SIG-M5 (cell line): Measurements from ENCODE around the gene DUSP8.
"Not testable (repeated sequence)": the region's sequence is repeated elsewhere in the genome, so short reads cannot be mapped to it uniquely, and the experiment has no call there.

ENCODE experiments used
- DNase-seq: peaks from one replicate; lab custom pipeline; 2025; lab: John Stamatoyannopoulos, UW

DUSP8 gene

GRCh38 chr11:1589191-1589963, 17.3 kb upstream of the DUSP8 start:
- DNase-seq: not testable (repeated sequence)

GRCh38 chr11:1586699-1587098, 14.6 kb upstream of the DUSP8 start:
- no peak for DNase-seq

GRCh38 chr11:1584661-1585370, 12.7 kb upstream of the DUSP8 start, which contains the start of gene KRTAP5-1:
Gene KRTAP5-1 (minus strand): TSS chr11:1585283. CDS start chr11:1585249, 34 bp downstream.
- not testable (repeated sequence) for DNase-seq

- not testable (repeated sequence) for DNase-seq
Measured at GRCh38 chr11:1582909-1583308, 10.8 kb upstream of the DUSP8 start.

- no peak for DNase-seq
Measured at GRCh38 chr11:1581976-1582375, 9.9 kb upstream of the DUSP8 start.

- DNase-seq: no peak
Measured at GRCh38 chr11:1576825-1577224, 4.8 kb upstream of the DUSP8 start.

- DNase-seq: not testable (repeated sequence)
Measured at GRCh38 chr11:1575756-1576155, 3.7 kb upstream of the DUSP8 start.

GRCh38 chr11:1574933-1575242, 2.8 kb upstream of the DUSP8 start:
- DNase-seq: no peak

GRCh38 chr11:1574238-1574932, 2.3 kb upstream of the DUSP8 start:
- peak; percentile 10 for DNase-seq

- no peak for DNase-seq
Measured at GRCh38 chr11:1573903-1574237, 1.8 kb upstream of the DUSP8 start.

GRCh38 chr11:1573077-1573902, 1.2 kb upstream of the DUSP8 start:
- no peak for DNase-seq

GRCh38 chr11:1571760-1572196, 293 bp downstream of the DUSP8 start:
- DNase-seq: no peak

- DNase-seq: no peak
Measured at GRCh38 chr11:1570896-1571759, 943 bp downstream of the DUSP8 start.

- no peak for DNase-seq
Measured at GRCh38 chr11:1570531-1570895, 1.6 kb downstream of the DUSP8 start.

GRCh38 chr11:1570001-1570453, 2.0 kb downstream of the DUSP8 start:
- DNase-seq: no peak

- no peak for DNase-seq
Measured at GRCh38 chr11:1569251-1569780, 2.8 kb downstream of the DUSP8 start.

- DNase-seq: no peak
Measured at GRCh38 chr11:1568441-1568911, 3.6 kb downstream of the DUSP8 start.

GRCh38 chr11:1567721-1568100, 4.4 kb downstream of the DUSP8 start:
- no peak for DNase-seq

- no peak for DNase-seq
Measured at GRCh38 chr11:1567052-1567720, 4.9 kb downstream of the DUSP8 start.

GRCh38 chr11:1566381-1567051, 5.6 kb downstream of the DUSP8 start:
- DNase-seq: no peak
